Endothelial cell of umbilical vein (primary cell): ENCODE measurements around the gene ERMN. TPM values are rescaled to one million over a fixed set of nuclear protein-coding genes. Genes with fewer than 3 reads are reported as not detected.

Experiments used
- BruUV-seq: library from RNA; stranded (reverse); fragments of 400-500 nt; replicated peaks from 2 replicates; lab custom pipeline; 2021; lab: Mats Ljungman, UMichigan
- CTCF ChIA-PET: fragments of 300-600, 350-600 bp; sonication (Branson Sonifier 250); formaldehyde crosslinking; loops from one replicate; lab custom pipeline; 2021; ENCODE audit warnings: antibody characterized with exemption, inconsistent platforms; lab: Charles Lee
- POLR2A ChIA-PET: fragments of 300-600, 350-600 bp; sonication (Branson Sonifier 250); formaldehyde crosslinking; loops from one replicate; lab custom pipeline; 2021; ENCODE audit warnings: antibody characterized with exemption, inconsistent platforms; lab: Charles Lee
- DNase-seq: peaks from one replicate; pipeline ENCODE4 v3.0.0-alpha.2; 2011; ENCODE audit warnings: low read depth, low spot score
- FAIRE-seq: peaks from 2 replicates; lab custom pipeline; 2011; peaks lifted over from hg19 to GRCh38; lab: Jason Lieb, UNC
- H2AFZ ChIP-seq: 2 replicates; pipeline ENCODE4 v1.6.0; 2012; ENCODE audit warnings: low read depth, low read length, control low read depth, inconsistent platforms
- H3K27ac ChIP-seq: 2 replicates; pipeline ENCODE4 v1.5.1; 2011; ENCODE audit warnings: low read depth, mild to moderate bottlenecking, control low read depth, low read length, moderate library complexity; ENCODE audit not compliant: insufficient read depth
- H3K27me3 ChIP-seq, 2 experiments: 2 replicates each; pipeline versions ENCODE4 v1.6.0 to v1.6.1; 2011; ENCODE audit warnings: low read length in 2 of 2, mixed read lengths in 1 of 2; ENCODE audit not compliant: control insufficient read depth in 2 of 2, insufficient read depth in 2 of 2
- H3K36me3 ChIP-seq, 2 experiments: 2 replicates in 1 of 2; 3 replicates in 1 of 2; pipeline ENCODE4 v1.5.1; 2011; ENCODE audit warnings: low read length in 2 of 2, mild to moderate bottlenecking in 1 of 2, moderate library complexity in 1 of 2; ENCODE audit not compliant: control insufficient read depth in 2 of 2, insufficient read depth in 2 of 2; ENCODE audit errors: extremely low read depth in 1 of 2
- H3K4me1 ChIP-seq: 3 replicates; pipeline ENCODE4 v1.5.1; 2011; ENCODE audit warnings: mild to moderate bottlenecking, low read length; ENCODE audit not compliant: control insufficient read depth, insufficient read depth; ENCODE audit errors: extremely low read depth
- H3K4me2 ChIP-seq: 2 replicates; pipeline ENCODE4 v1.6.1; 2011; ENCODE audit warnings: low read length, control low read depth, mixed read lengths; ENCODE audit not compliant: insufficient read depth
- H3K4me3 ChIP-seq, 3 experiments: fragments of 200-600 bp in 1 of 3; sonication (generic), shearing (Covaris generic) in 1 of 3; replicated peaks in 1 of 3; 2 replicates each; pipeline ENCODE4 v1.5.1; 2011 to 2016; ENCODE audit warnings: control low read depth in 3 of 3, low read length in 3 of 3, mild to moderate bottlenecking in 2 of 3, inconsistent platforms in 1 of 3, low read depth in 1 of 3, moderate library complexity in 1 of 3; ENCODE audit not compliant: insufficient read depth in 1 of 3
- H3K79me2 ChIP-seq: 2 replicates; pipeline ENCODE4 v1.6.0; 2012; ENCODE audit warnings: low read length, inconsistent platforms; ENCODE audit not compliant: control insufficient read depth, insufficient read depth
- H3K9ac ChIP-seq: replicated peaks from 2 replicates; pipeline ENCODE3; 2011; ENCODE audit warnings: low read length, control low read depth; ENCODE audit not compliant: insufficient read depth; ENCODE audit errors: extremely low read depth
- H3K9me1 ChIP-seq: replicated peaks from 3 replicates; pipeline ENCODE4 v1.6.0; 2011; ENCODE audit warnings: mild to moderate bottlenecking, low read length; ENCODE audit not compliant: control insufficient read depth, insufficient read depth; ENCODE audit errors: extremely low read depth
- H3K9me3 ChIP-seq: replicated peaks from 2 replicates; pipeline ENCODE4 v1.5.1; 2012; ENCODE audit warnings: low read length, inconsistent platforms; ENCODE audit not compliant: control insufficient read depth, insufficient read depth
- H4K20me1 ChIP-seq: replicated peaks from 2 replicates; pipeline ENCODE3; 2011; ENCODE audit warnings: mild to moderate bottlenecking, low read length; ENCODE audit not compliant: control insufficient read depth, insufficient read depth; ENCODE audit errors: extremely low read depth
- EZH2 ChIP-seq: IDR thresholded peaks from 2 replicates; pipeline ENCODE4 v1.6.1; 2012; ENCODE audit warnings: borderline replicate concordance, low read depth, mild to moderate bottlenecking, moderate library complexity, low read length, inconsistent platforms; ENCODE audit not compliant: severe bottlenecking
- FOS ChIP-seq: IDR thresholded peaks from 2 replicates; pipeline ENCODE4 v1.6.1; 2011; ENCODE audit warnings: mild to moderate bottlenecking, low read length, moderate library complexity, borderline replicate concordance; ENCODE audit not compliant: insufficient read depth
- GATA2 ChIP-seq: IDR thresholded peaks from 2 replicates; pipeline ENCODE4 v1.7.0; 2011; ENCODE audit warnings: low read depth, mild to moderate bottlenecking, moderate library complexity, mixed read lengths, low read length; ENCODE audit not compliant: insufficient read length, insufficient read depth
- JUN ChIP-seq: IDR thresholded peaks from 2 replicates; pipeline ENCODE4 v1.6.1; 2011; ENCODE audit warnings: borderline replicate concordance, low read depth; ENCODE audit not compliant: insufficient read length, insufficient read depth
- MYC ChIP-seq: IDR thresholded peaks from one replicate; pipeline ENCODE4 v1.6.1; 2011; ENCODE audit warnings: mild to moderate bottlenecking, low read depth, low read length
- POLR2A ChIP-seq: IDR thresholded peaks from 2 replicates; pipeline ENCODE4 v1.6.1; 2012; ENCODE audit warnings: low read depth, mild to moderate bottlenecking, control low read depth, low read length
- POLR2AphosphoS5 ChIP-seq: IDR thresholded peaks from 2 replicates; pipeline ENCODE4 v1.6.1; 2012; ENCODE audit warnings: low read depth, mild to moderate bottlenecking, control low read depth, low read length, moderate library complexity; ENCODE audit not compliant: insufficient read depth
- dilution Hi-C: fragments of 300-500 bp; cut with MboI; formaldehyde crosslinking; loops from one replicate; pipeline ENCODE4 v1.15.0; 2019; ENCODE audit warnings: low sequenced_read_pairs; ENCODE audit not compliant: extremely low pct_ligation_motif_present
- intact Hi-C: fragments of 100-400 bp; cut with micrococcal nuclease; formaldehyde crosslinking; loops from one replicate; pipeline ENCODE4 v1.10.0; 2022
- polyA plus RNA-seq, 4 experiments: library from polyadenylated mRNA; depleted of rRNA in 3 of 4; stranded (reverse) in 3 of 4; unstranded in 1 of 4; fragments of >200 nt; gene quantifications; 2 replicates each; pipeline versions ENCODE4 v1.2.1 to v1.2.3, GENCODE V29; 2011 to 2012; ENCODE audit warnings: missing spikeins in 1 of 4
- total RNA-seq: library from RNA; stranded (reverse); gene quantifications from 2 replicates; pipeline ENCODE4 v1.2.3, GENCODE V29; 2021
- TF ChIP-seq, protein P1 (sequence below): IDR thresholded peaks from 2 replicates; pipeline ENCODE4 v1.6.1; 2011; ENCODE audit not compliant: insufficient read depth, insufficient read length
- TF ChIP-seq, protein P2 (sequence below), 2 donors: IDR thresholded peaks; 1 replicate in 1 of 2; 2 replicates in 1 of 2; pipeline ENCODE4 v1.5.1; 2011; ENCODE audit warnings: low read length in 2 of 2, mild to moderate bottlenecking in 2 of 2, moderate library complexity in 2 of 2, control low read depth in 1 of 2, inconsistent platforms in 1 of 2, low read depth in 1 of 2; ENCODE audit not compliant: insufficient read depth in 1 of 2; ENCODE audit errors: extremely low read depth in 1 of 2

Gene ERMN
- total and polyA plus RNA-seq, 2 donors (not counting 3 experiments of a cell fraction or from before 2014, with no cell fraction given): not detected

DNA sequence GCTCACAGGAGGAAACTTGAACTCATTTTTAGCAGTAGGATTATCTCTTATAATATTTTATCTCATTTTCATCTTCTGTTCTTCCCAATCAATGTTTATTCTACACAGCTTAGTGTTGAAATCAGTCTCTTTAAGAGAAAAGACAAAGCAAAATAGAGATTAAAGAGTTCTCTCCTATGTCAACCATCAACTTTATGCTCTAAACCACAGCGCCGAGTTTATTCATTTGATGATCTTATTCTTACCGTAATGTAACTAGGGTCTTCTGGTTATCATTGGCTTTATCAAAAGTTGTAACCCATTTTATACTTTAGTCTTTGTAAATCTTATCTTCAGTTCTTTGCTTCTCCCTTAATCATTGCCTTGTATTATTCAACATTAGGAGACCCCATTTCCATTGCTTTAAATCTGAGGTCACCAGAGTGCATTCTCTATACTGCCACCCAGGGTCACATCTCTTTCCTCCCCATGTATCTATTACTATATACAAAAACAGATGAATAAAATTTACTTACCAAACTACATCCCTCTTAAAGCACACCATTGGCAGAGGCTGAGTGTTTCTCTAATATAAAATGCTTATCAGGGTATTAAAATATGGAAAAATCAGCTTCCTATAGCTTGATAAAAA is 22.8 kb upstream of the ERMN start:
- H3K9me1 ChIP-seq: no peaks in the 10 kb centered on the region
- no peak for FAIRE-seq
- DNase-seq: no peak
- CTCF ChIA-PET: interaction anchor here (0.7 to 3.7 kb wide), 2 partner anchors 12 kb away, joined by 3 to 35 read pairs; no protein-coding TSS in a partner anchor
- no TSS peak for BruUV-seq
- no peaks in the 10 kb centered on the region for H3K27me3 ChIP-seq
- H3K4me2 ChIP-seq: no peak overlapping the region
- no peaks in the 10 kb centered on the region for H3K36me3 ChIP-seq
- no peaks in the 10 kb centered on the region for H4K20me1 ChIP-seq
- H3K79me2 ChIP-seq: no peaks in the 10 kb centered on the region
- H3K4me1 ChIP-seq: no peaks in the 10 kb centered on the region
- H3K9ac ChIP-seq: no peak overlapping the region
- no peak overlapping the region for H2AFZ ChIP-seq
- TF ChIP-seq, protein P1, sequence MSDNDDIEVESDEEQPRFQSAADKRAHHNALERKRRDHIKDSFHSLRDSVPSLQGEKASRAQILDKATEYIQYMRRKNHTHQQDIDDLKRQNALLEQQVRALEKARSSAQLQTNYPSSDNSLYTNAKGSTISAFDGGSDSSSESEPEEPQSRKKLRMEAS: no peak
- no peak for TF ChIP-seq EZH2
- no peak for TF ChIP-seq GATA2
- TF ChIP-seq MYC: no peak
- TF ChIP-seq JUN: no peak
- TF ChIP-seq, protein P2, sequence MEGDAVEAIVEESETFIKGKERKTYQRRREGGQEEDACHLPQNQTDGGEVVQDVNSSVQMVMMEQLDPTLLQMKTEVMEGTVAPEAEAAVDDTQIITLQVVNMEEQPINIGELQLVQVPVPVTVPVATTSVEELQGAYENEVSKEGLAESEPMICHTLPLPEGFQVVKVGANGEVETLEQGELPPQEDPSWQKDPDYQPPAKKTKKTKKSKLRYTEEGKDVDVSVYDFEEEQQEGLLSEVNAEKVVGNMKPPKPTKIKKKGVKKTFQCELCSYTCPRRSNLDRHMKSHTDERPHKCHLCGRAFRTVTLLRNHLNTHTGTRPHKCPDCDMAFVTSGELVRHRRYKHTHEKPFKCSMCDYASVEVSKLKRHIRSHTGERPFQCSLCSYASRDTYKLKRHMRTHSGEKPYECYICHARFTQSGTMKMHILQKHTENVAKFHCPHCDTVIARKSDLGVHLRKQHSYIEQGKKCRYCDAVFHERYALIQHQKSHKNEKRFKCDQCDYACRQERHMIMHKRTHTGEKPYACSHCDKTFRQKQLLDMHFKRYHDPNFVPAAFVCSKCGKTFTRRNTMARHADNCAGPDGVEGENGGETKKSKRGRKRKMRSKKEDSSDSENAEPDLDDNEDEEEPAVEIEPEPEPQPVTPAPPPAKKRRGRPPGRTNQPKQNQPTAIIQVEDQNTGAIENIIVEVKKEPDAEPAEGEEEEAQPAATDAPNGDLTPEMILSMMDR (IDR thresholded peaks at IDR 0.05; ENCODE audit: extremely low read depth in 1 of 2, insufficient read depth in 1 of 2, low read depth in 1 of 2, low read length in 2 of 2): no peak
- no peak for TF ChIP-seq FOS
- no peak for TF ChIP-seq POLR2A
- TF ChIP-seq POLR2AphosphoS5: no peak
- POLR2A ChIA-PET: interaction anchor here (0.6 kb wide), 1 partner anchor 31 kb away, joined by 3 read pairs; no protein-coding TSS in a partner anchor
- dilution Hi-C loops (no loop called here), intact Hi-C loops (no loop called here)
- no peaks in the 10 kb centered on the region for H3K9me3 ChIP-seq
- H3K27ac ChIP-seq: no peak overlapping the region
- no peak overlapping the region for H3K4me3 ChIP-seq
